BJ (cell line): ENCODE results near the gene INPP5A. TPM values are rescaled to one million over a fixed set of nuclear protein-coding genes. Genes with fewer than 3 reads are reported as not detected.
"Not testable (repeated sequence)": the region's sequence is repeated elsewhere in the genome, so short reads cannot be mapped to it uniquely, and the experiment has no call there.

Source experiments
- CTCF ChIA-PET: fragments of 350-600 bp; formaldehyde crosslinking; extraction: SDS; loops from one replicate; lab custom pipeline; 2021; ENCODE audit warnings: antibody characterized with exemption, inconsistent platforms; lab: Yijun Ruan, JAX
- POLR2A ChIA-PET: fragments of 300-600 bp; sonication (Branson Sonifier 250); formaldehyde crosslinking; extraction: SDS; loops from one replicate; lab custom pipeline; 2021; ENCODE audit warnings: antibody characterized with exemption; lab: Charles Lee
- DNase-seq: peaks from one replicate; pipeline ENCODE4 v3.0.0-alpha.2; 2011; ENCODE audit warnings: low read depth
- H3K27me3 ChIP-seq: 2 replicates; pipeline ENCODE4 v1.6.0; 2011; ENCODE audit warnings: low read length; ENCODE audit not compliant: control insufficient read depth, insufficient read depth
- H3K36me3 ChIP-seq: 2 replicates; pipeline ENCODE4 v1.5.1; 2011; ENCODE audit warnings: low read length; ENCODE audit not compliant: control insufficient read depth, insufficient read depth
- H3K4me3 ChIP-seq: 2 replicates; pipeline ENCODE4 v1.5.1; 2011; ENCODE audit warnings: low read depth, mild to moderate bottlenecking, control low read depth, low read length
- CTCF ChIP-seq: IDR thresholded peaks from 2 replicates; pipeline ENCODE4 v1.5.1; 2011; ENCODE audit warnings: low read depth, mild to moderate bottlenecking, control low read depth, inconsistent platforms, low read length, moderate library complexity; ENCODE audit not compliant: insufficient read depth
- polyA plus RNA-seq: library from polyadenylated mRNA; depleted of rRNA; stranded (reverse); fragments of >200 nt; gene quantifications from 2 replicates; pipeline ENCODE4 v1.2.3, GENCODE V29; 2011

The INPP5A gene
- polyA plus RNA-seq, 1 experiment = 60.1 TPM

- DNase-seq = no peak
- ChIA-PET CTCF (interaction anchor here (1.1 kb wide), 1 partner anchor 9 kb away, joined by 3 read pairs; no protein-coding TSS in a partner anchor), POLR2A (no interaction called here)
- Histone ChIP-seq H3K4me3 (no peak overlapping the region), H3K27me3 (no peaks in the 10 kb centered on the region), H3K36me3 (peaks cover 7% of the 10 kb centered on the region)
- TF ChIP-seq CTCF = no peak
Observed at GRCh38 chr10:132742837-132743194, 205.2 kb downstream of the INPP5A start.

DNA sequence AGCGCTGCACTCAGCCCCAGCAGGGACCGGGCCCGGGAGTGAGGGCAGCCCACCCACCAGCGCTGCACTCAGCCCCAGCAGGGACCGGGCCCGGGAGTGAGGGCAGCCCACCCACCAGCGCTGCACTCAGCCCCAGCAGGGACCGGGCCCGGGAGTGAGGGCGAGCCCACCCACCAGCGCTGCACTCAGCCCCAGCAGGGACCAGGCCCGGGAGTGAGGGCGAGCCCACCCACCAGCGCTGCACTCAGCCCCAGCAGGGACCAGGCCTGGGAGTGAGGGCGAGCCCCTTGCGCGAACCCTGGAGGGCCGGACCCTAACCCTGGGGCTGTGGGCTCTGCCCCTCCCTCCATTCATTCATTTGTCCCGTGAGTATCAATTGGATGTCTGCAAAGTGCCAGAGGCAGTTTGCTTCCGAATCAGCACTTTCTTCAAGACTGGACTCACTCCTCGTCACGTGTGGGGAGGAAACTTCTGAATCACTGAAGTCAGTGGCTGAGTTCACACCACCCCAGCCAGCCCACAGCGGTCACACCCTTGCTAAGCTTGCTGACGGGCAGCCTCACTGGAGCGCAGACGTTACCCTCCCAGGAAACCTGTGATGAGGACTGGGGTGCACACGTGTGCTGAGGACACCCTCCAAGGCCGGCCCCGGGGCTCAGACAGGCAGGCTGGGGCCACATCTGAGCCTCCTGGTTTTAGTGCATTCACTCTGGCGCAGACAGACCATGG is 205.8 kb downstream of the INPP5A start:
- H3K4me3 ChIP-seq, H3K27me3 ChIP-seq, POLR2A ChIA-PET, H3K36me3 ChIP-seq: not testable (repeated sequence)
- CTCF ChIA-PET = interaction anchor here (1.1 kb wide), 1 partner anchor 9 kb away, joined by 3 read pairs; no protein-coding TSS in a partner anchor
- peak; percentile 47 for DNase-seq

DNA sequence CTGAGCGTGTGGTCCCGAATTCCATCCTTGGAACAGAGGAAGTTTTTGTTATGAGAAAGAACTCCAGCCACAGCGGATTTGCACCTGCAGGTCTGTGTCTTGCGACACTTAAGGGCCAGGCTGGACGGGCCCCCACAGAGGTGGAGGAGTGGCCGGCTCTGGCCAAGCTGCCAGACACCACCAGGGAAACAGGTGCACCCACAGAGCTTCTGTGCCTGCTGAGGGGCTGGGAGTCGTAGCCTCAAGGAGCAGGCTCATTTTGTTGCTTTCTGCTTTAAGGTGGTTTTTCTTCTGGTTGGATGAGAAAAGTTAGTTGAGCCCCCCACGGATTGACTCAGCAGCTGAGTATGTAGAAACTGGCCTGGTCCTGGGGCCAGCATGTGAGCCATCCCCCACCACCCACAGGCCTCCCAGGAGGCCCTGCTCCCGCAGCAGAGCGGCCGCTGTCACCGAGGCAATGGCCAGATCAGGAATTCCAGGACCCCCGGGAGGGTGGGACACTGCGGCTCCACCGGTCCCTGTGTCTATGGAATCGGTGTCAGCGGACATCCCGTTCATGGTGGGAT is 206.4 kb downstream of the INPP5A start:
- POLR2A ChIA-PET = no interaction called here
- no peak for DNase-seq
- no peak for TF ChIP-seq CTCF
- CTCF ChIA-PET = interaction anchor here (1.0 kb wide), 1 partner anchor 90 kb away, joined by 3 read pairs; no protein-coding TSS in a partner anchor
- peaks cover 7% of the 10 kb centered on the region for H3K36me3 ChIP-seq
- no peak overlapping the region for H3K4me3 ChIP-seq
- H3K27me3 ChIP-seq = no peaks in the 10 kb centered on the region

DNA sequence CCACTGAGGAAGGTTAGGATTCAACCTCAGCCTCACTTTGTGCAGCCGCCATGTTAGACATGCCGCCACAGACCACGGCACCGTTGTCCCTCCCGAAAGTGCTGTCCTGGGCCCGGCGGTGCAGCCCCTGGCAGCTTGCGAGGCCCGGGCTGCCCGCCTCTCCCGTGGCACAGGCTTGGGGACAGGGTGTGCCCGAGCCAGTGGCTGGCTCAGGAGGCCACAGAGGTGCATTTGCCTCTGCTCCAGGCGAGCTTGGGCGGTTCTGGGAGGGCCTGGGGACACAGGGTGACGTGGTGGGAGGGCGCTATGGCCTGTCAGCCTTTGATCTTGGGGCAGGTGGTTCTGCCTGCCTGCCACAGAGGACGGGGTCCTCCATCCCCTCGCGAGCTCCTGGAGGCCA is 207.3 kb downstream of the INPP5A start:
- H3K4me3 ChIP-seq = no peak overlapping the region
- ChIA-PET CTCF (interaction anchor here (1.0 kb wide), 1 partner anchor 91 kb away, joined by 3 read pairs; no protein-coding TSS in a partner anchor), POLR2A (no interaction called here)
- no peak for DNase-seq
- H3K36me3 ChIP-seq = peaks cover 9% of the 10 kb centered on the region
- H3K27me3 ChIP-seq = no peaks in the 10 kb centered on the region
- TF ChIP-seq CTCF = no peak

GRCh38 chr10:132745511-132745910 is 207.9 kb downstream of the INPP5A start:
- DNase-seq = no peak
- Histone ChIP-seq H3K4me3 (no peak overlapping the region), H3K27me3 (no peaks in the 10 kb centered on the region), H3K36me3 (peaks cover 13% of the 10 kb centered on the region)
- ChIA-PET POLR2A (no interaction called here), CTCF (no interaction called here)
- no peak for TF ChIP-seq CTCF
